OCI-LY1 (cell line): ENCODE measurements around the gene DLGAP4.

Source experiments
- EZH2 ChIP-seq: fragments of 200-600 bp; sonication (generic), shearing (Covaris generic); IDR thresholded peaks from 2 replicates; pipeline ENCODE4 v1.8.0; 2017; ENCODE audit warnings: borderline replicate concordance, mixed run types, mild to moderate bottlenecking, antibody characterized with exemption, low read length, moderate library complexity, mixed read lengths
- TF ChIP-seq, protein P1 (sequence below): fragments of 200-600 bp; sonication (generic), shearing (Covaris generic); IDR thresholded peaks from 2 replicates; pipeline ENCODE4 v1.5.1; 2017; ENCODE audit warnings: mild to moderate bottlenecking, antibody characterized with exemption, low read length, moderate library complexity, mixed read lengths

GRCh38 chr20:36469973-36470372 lies 163.8 kb downstream of the DLGAP4 start:
- TF ChIP-seq, protein P1, sequence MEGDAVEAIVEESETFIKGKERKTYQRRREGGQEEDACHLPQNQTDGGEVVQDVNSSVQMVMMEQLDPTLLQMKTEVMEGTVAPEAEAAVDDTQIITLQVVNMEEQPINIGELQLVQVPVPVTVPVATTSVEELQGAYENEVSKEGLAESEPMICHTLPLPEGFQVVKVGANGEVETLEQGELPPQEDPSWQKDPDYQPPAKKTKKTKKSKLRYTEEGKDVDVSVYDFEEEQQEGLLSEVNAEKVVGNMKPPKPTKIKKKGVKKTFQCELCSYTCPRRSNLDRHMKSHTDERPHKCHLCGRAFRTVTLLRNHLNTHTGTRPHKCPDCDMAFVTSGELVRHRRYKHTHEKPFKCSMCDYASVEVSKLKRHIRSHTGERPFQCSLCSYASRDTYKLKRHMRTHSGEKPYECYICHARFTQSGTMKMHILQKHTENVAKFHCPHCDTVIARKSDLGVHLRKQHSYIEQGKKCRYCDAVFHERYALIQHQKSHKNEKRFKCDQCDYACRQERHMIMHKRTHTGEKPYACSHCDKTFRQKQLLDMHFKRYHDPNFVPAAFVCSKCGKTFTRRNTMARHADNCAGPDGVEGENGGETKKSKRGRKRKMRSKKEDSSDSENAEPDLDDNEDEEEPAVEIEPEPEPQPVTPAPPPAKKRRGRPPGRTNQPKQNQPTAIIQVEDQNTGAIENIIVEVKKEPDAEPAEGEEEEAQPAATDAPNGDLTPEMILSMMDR, result no peak
- TF ChIP-seq EZH2, result no peak
